ENCODE measurements around the gene WBP2.
"Not testable (repeated sequence)": the region's sequence is repeated elsewhere in the genome, so short reads cannot be mapped to it uniquely, and the experiment has no call there.

WBP2 gene

DNA sequence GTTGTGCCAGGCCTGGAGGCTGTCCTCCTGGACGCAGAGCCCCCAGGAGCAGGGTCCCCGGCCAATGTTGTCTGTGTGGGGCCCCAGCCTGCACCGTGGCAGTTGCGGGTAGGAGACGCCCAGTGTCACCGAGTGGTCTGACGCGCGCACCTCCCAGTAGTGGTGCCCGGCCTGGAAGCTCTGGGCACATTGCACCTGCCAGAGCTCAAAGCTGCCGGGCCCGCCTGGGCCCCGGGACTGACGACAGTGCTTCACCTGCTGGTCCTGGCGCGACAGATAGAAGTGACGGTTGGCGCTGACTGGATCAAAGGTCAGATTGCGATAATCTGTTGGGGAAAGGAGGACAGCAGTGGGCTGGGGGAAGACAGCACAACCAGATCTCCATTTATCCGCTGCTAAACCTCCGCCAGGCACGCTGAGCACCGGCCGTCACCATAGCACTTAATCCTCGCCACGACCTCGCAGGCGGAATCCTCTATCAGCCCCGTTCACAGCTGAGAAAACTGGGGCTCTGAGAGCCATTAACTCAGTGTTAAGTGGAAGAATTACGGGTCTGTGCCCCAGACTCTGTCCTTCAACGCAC, 36.0 kb upstream of the WBP2 start:
- H2AK5ac ChIP-seq (ENCODE audit: low read length) = no peak overlapping the region
- no peak overlapping the region for H3K4me2 ChIP-seq (ENCODE audit: low read length)
- H2BK120ac ChIP-seq (ENCODE audit: low read depth, low read length) = no peak overlapping the region
- H3K9ac ChIP-seq (ENCODE audit: low read length) = no peak overlapping the region
- no peak overlapping the region for H4K5ac ChIP-seq (ENCODE audit: low read length)
- no peak overlapping the region for H2BK5ac ChIP-seq (ENCODE audit: low read length)
- no peak overlapping the region for H3K4ac ChIP-seq (ENCODE audit: low read depth, low read length)
- H3K18ac ChIP-seq (ENCODE audit: low read length) = no peak overlapping the region
- no CpG with 5 or more reads among the region's 31 CpGs for WGBS (ENCODE audit: extremely low coverage, insufficient coverage, low lambda C conversion rate)
- H3K27me3 ChIP-seq (ENCODE audit: insufficient read depth, low read length, poor library complexity) = no peaks in the 10 kb centered on the region
- no peak overlapping the region for H3K27ac ChIP-seq (ENCODE audit: low read depth, low read length)
- H3K36me3 ChIP-seq (ENCODE audit: control insufficient read depth, insufficient read depth, low read length) = peaks cover 3% of the 10 kb centered on the region
- DNase-seq = no peak
- no peak overlapping the region for H3K56ac ChIP-seq (ENCODE audit: low read length)
- H3K4me3 ChIP-seq (ENCODE audit: low read length) = no peak overlapping the region
- no peak overlapping the region for H3K23ac ChIP-seq (ENCODE audit: low read length)
- H3K79me2 ChIP-seq (ENCODE audit: control insufficient read depth, insufficient read depth, low read length) = peaks cover 18% of the 10 kb centered on the region
- H2BK15ac ChIP-seq (replicated peaks; ENCODE audit: low read depth) = no peak overlapping the region
- H3K4me1 ChIP-seq (ENCODE audit: control insufficient read depth, low read depth, low read length) = peaks cover 5% of the 10 kb centered on the region
- H3K79me1 ChIP-seq (ENCODE audit: low read length) = peaks cover 14% of the 10 kb centered on the region
- no peak overlapping the region for H4K8ac ChIP-seq (ENCODE audit: low read depth, low read length)

DNA sequence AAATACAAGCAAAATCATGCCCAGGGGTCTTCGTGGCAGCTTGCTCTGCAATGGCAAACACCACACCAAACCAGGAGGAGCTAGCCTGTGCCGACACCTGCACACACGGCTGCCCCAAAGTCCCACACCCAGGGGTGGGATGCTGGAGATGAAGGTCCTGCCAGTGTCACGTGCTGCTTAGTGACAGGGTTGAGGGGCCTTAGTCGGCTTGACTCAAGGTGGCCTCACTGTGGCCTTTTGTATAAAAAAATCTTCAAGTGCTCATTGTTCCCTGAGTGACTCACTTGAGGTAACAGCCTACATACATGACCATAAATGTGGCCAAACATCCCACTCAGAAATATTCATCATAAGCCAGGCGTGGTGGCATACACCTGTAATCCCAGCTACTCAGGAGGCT, 34.3 kb upstream of the WBP2 start:
- no peak overlapping the region for H2BK15ac ChIP-seq (replicated peaks; ENCODE audit: low read depth)
- H3K23ac ChIP-seq (ENCODE audit: low read length) = no peak overlapping the region
- H3K4me3 ChIP-seq (ENCODE audit: low read length) = no peak overlapping the region
- no peak overlapping the region for H2BK120ac ChIP-seq (ENCODE audit: low read depth, low read length)
- H3K9ac ChIP-seq (ENCODE audit: low read length) = no peak overlapping the region
- no peak overlapping the region for H3K18ac ChIP-seq (ENCODE audit: low read length)
- peaks cover 3% of the 10 kb centered on the region for H3K36me3 ChIP-seq (ENCODE audit: control insufficient read depth, insufficient read depth, low read length)
- no peaks in the 10 kb centered on the region for H3K27me3 ChIP-seq (ENCODE audit: insufficient read depth, low read length, poor library complexity)
- no peak overlapping the region for H2AK5ac ChIP-seq (ENCODE audit: low read length)
- no peak overlapping the region for H4K5ac ChIP-seq (ENCODE audit: low read length)
- no peak overlapping the region for H3K4me2 ChIP-seq (ENCODE audit: low read length)
- no peak overlapping the region for H2BK5ac ChIP-seq (ENCODE audit: low read length)
- DNase-seq = no peak
- H3K56ac ChIP-seq (ENCODE audit: low read length) = no peak overlapping the region
- H3K27ac ChIP-seq (ENCODE audit: low read depth, low read length) = no peak overlapping the region
- H3K4me1 ChIP-seq (ENCODE audit: control insufficient read depth, low read depth, low read length) = no peaks in the 10 kb centered on the region
- no CpG with 5 or more reads among the region's 6 CpGs for WGBS (ENCODE audit: extremely low coverage, insufficient coverage, low lambda C conversion rate)
- no peak overlapping the region for H4K8ac ChIP-seq (ENCODE audit: low read depth, low read length)
- no peak overlapping the region for H3K4ac ChIP-seq (ENCODE audit: low read depth, low read length)
- peaks cover 7% of the 10 kb centered on the region for H3K79me2 ChIP-seq (ENCODE audit: control insufficient read depth, insufficient read depth, low read length)
- H3K79me1 ChIP-seq (ENCODE audit: low read length) = peaks cover 9% of the 10 kb centered on the region

DNA sequence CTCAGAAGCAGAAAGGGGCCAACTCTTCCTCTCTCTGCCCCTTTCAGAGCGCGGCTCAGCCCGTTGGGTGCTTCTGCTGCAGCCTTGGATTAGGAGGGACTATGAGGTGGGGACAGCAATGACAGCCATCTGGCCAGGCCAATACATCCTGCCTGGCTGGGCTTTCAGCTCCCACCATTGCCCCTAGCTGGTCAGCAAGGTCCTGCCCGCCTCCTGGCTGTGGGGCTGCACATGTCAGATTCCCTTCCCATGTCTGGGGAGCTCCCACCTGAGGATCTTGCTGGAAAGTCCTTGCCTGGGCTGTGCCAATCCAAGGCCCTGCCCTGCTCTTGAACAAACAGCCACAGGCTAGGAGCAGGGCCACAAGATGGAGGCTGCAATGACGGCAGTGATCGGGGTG, 33.3 kb upstream of the WBP2 start:
- Histone ChIP-seq H4K5ac (ENCODE audit: low read length) (no peak overlapping the region), H2BK15ac (replicated peaks; ENCODE audit: low read depth) (no peak overlapping the region), H3K27ac (ENCODE audit: low read depth, low read length) (no peak overlapping the region), H2AK5ac (ENCODE audit: low read length) (no peak overlapping the region), H3K4me1 (ENCODE audit: control insufficient read depth, low read depth, low read length) (no peaks in the 10 kb centered on the region), H3K79me2 (ENCODE audit: control insufficient read depth, insufficient read depth, low read length) (no peaks in the 10 kb centered on the region), H4K8ac (ENCODE audit: low read depth, low read length) (no peak overlapping the region), H3K4me2 (ENCODE audit: low read length) (no peak overlapping the region), H3K56ac (ENCODE audit: low read length) (no peak overlapping the region), H3K4ac (ENCODE audit: low read depth, low read length) (no peak overlapping the region), H2BK5ac (ENCODE audit: low read length) (no peak overlapping the region), H3K23ac (ENCODE audit: low read length) (no peak overlapping the region), H3K9ac (ENCODE audit: low read length) (no peak overlapping the region), H3K4me3 (ENCODE audit: low read length) (no peak overlapping the region), H3K79me1 (ENCODE audit: low read length) (peaks cover 2% of the 10 kb centered on the region), H3K27me3 (ENCODE audit: insufficient read depth, low read length, poor library complexity) (no peaks in the 10 kb centered on the region), H2BK120ac (ENCODE audit: low read depth, low read length) (no peak overlapping the region), H3K36me3 (ENCODE audit: control insufficient read depth, insufficient read depth, low read length) (peaks cover 3% of the 10 kb centered on the region), H3K18ac (ENCODE audit: low read length) (no peak overlapping the region)
- WGBS (ENCODE audit: extremely low coverage, insufficient coverage, low lambda C conversion rate) = no CpG with 5 or more reads among the region's 6 CpGs
- no peak for DNase-seq

DNA sequence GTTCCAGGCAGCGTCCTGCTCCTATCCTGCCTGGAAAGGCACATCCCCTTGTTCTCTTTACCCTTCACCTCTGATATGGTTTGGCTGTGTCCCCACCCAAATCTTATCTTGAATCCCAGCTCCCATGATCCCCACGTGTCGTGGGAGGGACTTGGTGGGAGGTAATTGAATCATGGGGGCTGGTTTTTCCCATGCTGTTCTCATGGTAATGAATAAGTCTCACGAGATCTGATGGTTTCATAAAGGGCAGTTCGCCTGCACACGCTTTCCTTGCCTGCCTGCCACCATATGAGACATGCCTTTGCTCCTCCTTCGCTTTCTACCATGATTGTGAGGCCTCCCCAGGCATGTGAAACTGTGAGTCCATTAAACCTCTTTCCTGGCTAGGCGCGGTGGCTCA, 30.7 kb upstream of the WBP2 start:
- not testable (repeated sequence) for H3K27ac ChIP-seq (ENCODE audit: low read depth, low read length); H3K79me2 ChIP-seq (ENCODE audit: control insufficient read depth, insufficient read depth, low read length); H2BK120ac ChIP-seq (ENCODE audit: low read depth, low read length); H3K79me1 ChIP-seq (ENCODE audit: low read length); H4K5ac ChIP-seq (ENCODE audit: low read length); H3K4me3 ChIP-seq (ENCODE audit: low read length); DNase-seq; H3K56ac ChIP-seq (ENCODE audit: low read length); H3K36me3 ChIP-seq (ENCODE audit: control insufficient read depth, insufficient read depth, low read length); H3K4me2 ChIP-seq (ENCODE audit: low read length); H2BK5ac ChIP-seq (ENCODE audit: low read length); H3K18ac ChIP-seq (ENCODE audit: low read length); H3K4ac ChIP-seq (ENCODE audit: low read depth, low read length); H2AK5ac ChIP-seq (ENCODE audit: low read length); H3K27me3 ChIP-seq (ENCODE audit: insufficient read depth, low read length, poor library complexity); H3K4me1 ChIP-seq (ENCODE audit: control insufficient read depth, low read depth, low read length); H3K9ac ChIP-seq (ENCODE audit: low read length); H3K23ac ChIP-seq (ENCODE audit: low read length); H4K8ac ChIP-seq (ENCODE audit: low read depth, low read length); H2BK15ac ChIP-seq (replicated peaks; ENCODE audit: low read depth)
- no CpG with 5 or more reads among the region's 9 CpGs for WGBS (ENCODE audit: extremely low coverage, insufficient coverage, low lambda C conversion rate)

DNA sequence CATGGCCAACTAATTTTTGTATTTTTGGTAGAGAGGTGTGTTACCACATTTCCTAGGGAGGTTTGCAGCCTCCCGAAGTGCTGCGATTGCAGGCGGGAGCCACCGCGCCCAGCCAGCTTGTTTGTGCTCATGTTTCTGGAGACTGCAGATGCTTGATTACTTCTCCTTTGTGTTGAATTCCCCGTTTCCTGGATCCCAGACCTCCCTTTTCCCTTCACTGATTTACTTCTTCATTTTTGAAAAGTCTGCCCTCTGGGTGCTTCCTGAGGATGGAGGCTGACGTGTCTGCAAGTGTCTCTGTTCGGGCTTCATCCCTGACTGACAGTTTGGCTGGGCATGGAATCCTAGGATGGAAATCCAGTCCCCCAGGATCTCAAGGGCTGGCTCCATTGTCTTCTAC, 30.3 kb upstream of the WBP2 start:
- H3K4me3 ChIP-seq (ENCODE audit: low read length) = no peak overlapping the region

More for the DNA sequence above, 30.3 kb upstream of the WBP2 start:
- no peak overlapping the region for H4K5ac ChIP-seq (ENCODE audit: low read length)
- no peak overlapping the region for H3K4ac ChIP-seq (ENCODE audit: low read depth, low read length)
- no peaks in the 10 kb centered on the region for H3K79me2 ChIP-seq (ENCODE audit: control insufficient read depth, insufficient read depth, low read length)
- no peaks in the 10 kb centered on the region for H3K27me3 ChIP-seq (ENCODE audit: insufficient read depth, low read length, poor library complexity)
- no CpG with 5 or more reads among the region's 8 CpGs for WGBS (ENCODE audit: extremely low coverage, insufficient coverage, low lambda C conversion rate)
- H3K18ac ChIP-seq (ENCODE audit: low read length) = no peak overlapping the region
- no peak overlapping the region for H3K23ac ChIP-seq (ENCODE audit: low read length)
- no peaks in the 10 kb centered on the region for H3K4me1 ChIP-seq (ENCODE audit: control insufficient read depth, low read depth, low read length)
- no peak overlapping the region for H2BK15ac ChIP-seq (replicated peaks; ENCODE audit: low read depth)
- no peak overlapping the region for H4K8ac ChIP-seq (ENCODE audit: low read depth, low read length)
- no peak overlapping the region for H2BK5ac ChIP-seq (ENCODE audit: low read length)
- no peaks in the 10 kb centered on the region for H3K36me3 ChIP-seq (ENCODE audit: control insufficient read depth, insufficient read depth, low read length)
- no peak overlapping the region for H3K56ac ChIP-seq (ENCODE audit: low read length)
- H3K79me1 ChIP-seq (ENCODE audit: low read length) = no peaks in the 10 kb centered on the region
- no peak overlapping the region for H2BK120ac ChIP-seq (ENCODE audit: low read depth, low read length)
- no peak overlapping the region for H3K9ac ChIP-seq (ENCODE audit: low read length)
- DNase-seq = no peak
- H2AK5ac ChIP-seq (ENCODE audit: low read length) = no peak overlapping the region
- H3K4me2 ChIP-seq (ENCODE audit: low read length) = no peak overlapping the region
- H3K27ac ChIP-seq (ENCODE audit: low read depth, low read length) = no peak overlapping the region
